ENCODE measurements around the gene TMEM156.

TMEM156 gene

GRCh38 chr4:39056023-39056422, 23.8 kb upstream of the TMEM156 start:
- H3K9ac ChIP-seq (ENCODE audit: low read depth in 1 of 2, low read length in 2 of 2) = no peak overlapping the region
- H3K27ac ChIP-seq (ENCODE audit: low read depth, low read length) = no peak overlapping the region
- H3K4me1 ChIP-seq (ENCODE audit: control insufficient read depth in 1 of 2, insufficient read depth in 2 of 2, low read length in 2 of 2) = no peaks in the 10 kb centered on the region
- no peaks in the 10 kb centered on the region for H3K36me3 ChIP-seq (ENCODE audit: control insufficient read depth in 1 of 2, insufficient read depth in 2 of 2, low read length in 2 of 2)
- no peaks in the 10 kb centered on the region for H3K27me3 ChIP-seq (ENCODE audit: control insufficient read depth in 1 of 2, insufficient read depth in 2 of 2, low read length in 2 of 2)
- no peak overlapping the region for H3K4me3 ChIP-seq (ENCODE audit: low read depth in 1 of 2, low read length in 2 of 2)
- no peaks in the 10 kb centered on the region for H3K9me3 ChIP-seq (ENCODE audit: control insufficient read depth in 1 of 2, low read length in 2 of 2)

GRCh38 chr4:39054497-39054896, 22.3 kb upstream of the TMEM156 start:
- H3K9ac ChIP-seq (ENCODE audit: low read depth in 1 of 2, low read length in 2 of 2) = no peak overlapping the region

GRCh38 chr4:39053983-39054382, 21.8 kb upstream of the TMEM156 start:
- Histone ChIP-seq H3K9ac (ENCODE audit: low read depth in 1 of 2, low read length in 2 of 2) (no peak overlapping the region), H3K9me3 (ENCODE audit: control insufficient read depth in 1 of 2, low read length in 2 of 2) (no peaks in the 10 kb centered on the region), H3K4me3 (ENCODE audit: low read depth in 1 of 2, low read length in 2 of 2) (no peak overlapping the region), H3K36me3 (ENCODE audit: control insufficient read depth in 1 of 2, insufficient read depth in 2 of 2, low read length in 2 of 2) (no peaks in the 10 kb centered on the region), H3K4me1 (ENCODE audit: control insufficient read depth in 1 of 2, insufficient read depth in 2 of 2, low read length in 2 of 2) (no peaks in the 10 kb centered on the region), H3K27me3 (ENCODE audit: control insufficient read depth in 1 of 2, insufficient read depth in 2 of 2, low read length in 2 of 2) (no peaks in the 10 kb centered on the region), H3K27ac (ENCODE audit: low read depth, low read length) (no peak overlapping the region)

More at GRCh38 chr4:39054497-39054896, 22.3 kb upstream of the TMEM156 start:
- no peaks in the 10 kb centered on the region for H3K27me3 ChIP-seq (ENCODE audit: control insufficient read depth in 1 of 2, insufficient read depth in 2 of 2, low read length in 2 of 2)
- no peaks in the 10 kb centered on the region for H3K4me1 ChIP-seq (ENCODE audit: control insufficient read depth in 1 of 2, insufficient read depth in 2 of 2, low read length in 2 of 2)
- no peak overlapping the region for H3K4me3 ChIP-seq (ENCODE audit: low read depth in 1 of 2, low read length in 2 of 2)
- no peaks in the 10 kb centered on the region for H3K9me3 ChIP-seq (ENCODE audit: control insufficient read depth in 1 of 2, low read length in 2 of 2)
- no peak overlapping the region for H3K27ac ChIP-seq (ENCODE audit: low read depth, low read length)
- no peaks in the 10 kb centered on the region for H3K36me3 ChIP-seq (ENCODE audit: control insufficient read depth in 1 of 2, insufficient read depth in 2 of 2, low read length in 2 of 2)

GRCh38 chr4:39051492-39051891, 19.3 kb upstream of the TMEM156 start:
- Histone ChIP-seq H3K27ac (ENCODE audit: low read depth, low read length) (no peak overlapping the region), H3K27me3 (ENCODE audit: control insufficient read depth in 1 of 2, insufficient read depth in 2 of 2, low read length in 2 of 2) (no peaks in the 10 kb centered on the region), H3K9me3 (ENCODE audit: control insufficient read depth in 1 of 2, low read length in 2 of 2) (no peaks in the 10 kb centered on the region), H3K4me1 (ENCODE audit: control insufficient read depth in 1 of 2, insufficient read depth in 2 of 2, low read length in 2 of 2) (peaks cover 0 to 7% of the 10 kb centered on the region in 2 donors), H3K4me3 (ENCODE audit: low read depth in 1 of 2, low read length in 2 of 2) (no peak overlapping the region), H3K36me3 (ENCODE audit: control insufficient read depth in 1 of 2, insufficient read depth in 2 of 2, low read length in 2 of 2) (no peaks in the 10 kb centered on the region), H3K9ac (ENCODE audit: low read depth in 1 of 2, low read length in 2 of 2) (no peak overlapping the region)

- no peaks in the 10 kb centered on the region for H3K9me3 ChIP-seq (ENCODE audit: control insufficient read depth in 1 of 2, low read length in 2 of 2)
- H3K36me3 ChIP-seq (ENCODE audit: control insufficient read depth in 1 of 2, insufficient read depth in 2 of 2, low read length in 2 of 2) = no peaks in the 10 kb centered on the region
- peaks cover 0 to 7% of the 10 kb centered on the region in 2 donors for H3K4me1 ChIP-seq (ENCODE audit: control insufficient read depth in 1 of 2, insufficient read depth in 2 of 2, low read length in 2 of 2)
- no peak overlapping the region for H3K4me3 ChIP-seq (ENCODE audit: low read depth in 1 of 2, low read length in 2 of 2)
- H3K27ac ChIP-seq (ENCODE audit: low read depth, low read length) = no peak overlapping the region
- H3K9ac ChIP-seq (ENCODE audit: low read depth in 1 of 2, low read length in 2 of 2) = no peak overlapping the region
- H3K27me3 ChIP-seq (ENCODE audit: control insufficient read depth in 1 of 2, insufficient read depth in 2 of 2, low read length in 2 of 2) = no peaks in the 10 kb centered on the region
These were observed 18.4 kb upstream of the TMEM156 start for GRCh38 chr4:39050590-39050989.

- H3K27ac ChIP-seq (ENCODE audit: low read depth, low read length) = no peak overlapping the region
- H3K9me3 ChIP-seq (ENCODE audit: control insufficient read depth in 1 of 2, low read length in 2 of 2) = no peaks in the 10 kb centered on the region
- H3K4me3 ChIP-seq (ENCODE audit: low read depth in 1 of 2, low read length in 2 of 2) = no peak overlapping the region
- H3K9ac ChIP-seq (ENCODE audit: low read depth in 1 of 2, low read length in 2 of 2) = no peak overlapping the region
- no peaks in the 10 kb centered on the region for H3K27me3 ChIP-seq (ENCODE audit: control insufficient read depth in 1 of 2, insufficient read depth in 2 of 2, low read length in 2 of 2)
- H3K36me3 ChIP-seq (ENCODE audit: control insufficient read depth in 1 of 2, insufficient read depth in 2 of 2, low read length in 2 of 2) = no peaks in the 10 kb centered on the region
- H3K4me1 ChIP-seq (ENCODE audit: control insufficient read depth in 1 of 2, insufficient read depth in 2 of 2, low read length in 2 of 2) = peaks cover 0 to 16% of the 10 kb centered on the region in 2 donors
These were observed 16.1 kb upstream of the TMEM156 start for GRCh38 chr4:39048311-39048710.

- Histone ChIP-seq H3K36me3 (ENCODE audit: control insufficient read depth in 1 of 2, insufficient read depth in 2 of 2, low read length in 2 of 2) (no peaks in the 10 kb centered on the region), H3K4me1 (ENCODE audit: control insufficient read depth in 1 of 2, insufficient read depth in 2 of 2, low read length in 2 of 2) (peaks cover 0 to 19% of the 10 kb centered on the region in 2 donors), H3K27ac (ENCODE audit: low read depth, low read length) (no peak overlapping the region), H3K9me3 (ENCODE audit: control insufficient read depth in 1 of 2, low read length in 2 of 2) (no peaks in the 10 kb centered on the region), H3K9ac (ENCODE audit: low read depth in 1 of 2, low read length in 2 of 2) (no peak overlapping the region), H3K27me3 (ENCODE audit: control insufficient read depth in 1 of 2, insufficient read depth in 2 of 2, low read length in 2 of 2) (no peaks in the 10 kb centered on the region), H3K4me3 (ENCODE audit: low read depth in 1 of 2, low read length in 2 of 2) (no peak overlapping the region)
These were observed 15.5 kb upstream of the TMEM156 start for GRCh38 chr4:39047681-39048080.

GRCh38 chr4:39046249-39046648, 14.0 kb upstream of the TMEM156 start:
- H3K9ac ChIP-seq (ENCODE audit: low read depth in 1 of 2, low read length in 2 of 2) = no peak overlapping the region
- peak overlapping the region; percentile 67 to 71 for H3K4me3 ChIP-seq (ENCODE audit: low read depth in 1 of 2, low read length in 2 of 2)

GRCh38 chr4:39045827-39046221, 13.6 kb upstream of the TMEM156 start:
- no peaks in the 10 kb centered on the region for H3K9me3 ChIP-seq (ENCODE audit: control insufficient read depth in 1 of 2, low read length in 2 of 2)
- no peak overlapping the region for H3K27ac ChIP-seq (ENCODE audit: low read depth, low read length)
- H3K27me3 ChIP-seq (ENCODE audit: control insufficient read depth in 1 of 2, insufficient read depth in 2 of 2, low read length in 2 of 2) = no peaks in the 10 kb centered on the region
- H3K9ac ChIP-seq (ENCODE audit: low read depth in 1 of 2, low read length in 2 of 2) = peak overlapping the region in 1 of 2 donors; percentile 62
- H3K4me3 ChIP-seq (ENCODE audit: low read depth in 1 of 2, low read length in 2 of 2) = peak overlapping the region; percentile 67 to 71
- H3K36me3 ChIP-seq (ENCODE audit: control insufficient read depth in 1 of 2, insufficient read depth in 2 of 2, low read length in 2 of 2) = no peaks in the 10 kb centered on the region
- peaks cover 0 to 19% of the 10 kb centered on the region in 2 donors for H3K4me1 ChIP-seq (ENCODE audit: control insufficient read depth in 1 of 2, insufficient read depth in 2 of 2, low read length in 2 of 2)

More at GRCh38 chr4:39046249-39046648, 14.0 kb upstream of the TMEM156 start:
- Histone ChIP-seq H3K36me3 (ENCODE audit: control insufficient read depth in 1 of 2, insufficient read depth in 2 of 2, low read length in 2 of 2) (no peaks in the 10 kb centered on the region), H3K9me3 (ENCODE audit: control insufficient read depth in 1 of 2, low read length in 2 of 2) (no peaks in the 10 kb centered on the region), H3K27me3 (ENCODE audit: control insufficient read depth in 1 of 2, insufficient read depth in 2 of 2, low read length in 2 of 2) (no peaks in the 10 kb centered on the region), H3K4me1 (ENCODE audit: control insufficient read depth in 1 of 2, insufficient read depth in 2 of 2, low read length in 2 of 2) (peaks cover 0 to 19% of the 10 kb centered on the region in 2 donors), H3K27ac (ENCODE audit: low read depth, low read length) (no peak overlapping the region)

GRCh38 chr4:39044956-39045826, 13.0 kb upstream of the TMEM156 start:
- no peaks in the 10 kb centered on the region for H3K27me3 ChIP-seq (ENCODE audit: control insufficient read depth in 1 of 2, insufficient read depth in 2 of 2, low read length in 2 of 2)
- H3K9ac ChIP-seq (ENCODE audit: low read depth in 1 of 2, low read length in 2 of 2) = peak overlapping the region in 1 of 2 donors; percentile 62
- H3K4me1 ChIP-seq (ENCODE audit: control insufficient read depth in 1 of 2, insufficient read depth in 2 of 2, low read length in 2 of 2) = peaks cover 0 to 19% of the 10 kb centered on the region in 2 donors
- H3K9me3 ChIP-seq (ENCODE audit: control insufficient read depth in 1 of 2, low read length in 2 of 2) = no peaks in the 10 kb centered on the region
- H3K36me3 ChIP-seq (ENCODE audit: control insufficient read depth in 1 of 2, insufficient read depth in 2 of 2, low read length in 2 of 2) = no peaks in the 10 kb centered on the region
- peak overlapping the region; percentile 67 for H3K27ac ChIP-seq (ENCODE audit: low read depth, low read length)
- H3K4me3 ChIP-seq (ENCODE audit: low read depth in 1 of 2, low read length in 2 of 2) = peak overlapping the region; percentile 67 to 71
